T-helper 2 cell (primary cell): ENCODE data around the gene SPEG.

Source experiments
- DNase-seq, 5 experiments: peaks; one replicate each; pipeline versions ENCODE4 v3.0.0 to v3.0.0-alpha.2; 2012 to 2022

The SPEG gene

GRCh38 chr2:219482674-219483405, 48.2 kb downstream of the SPEG start:
- DNase-seq = no peak

- no peak for DNase-seq
Measured at GRCh38 chr2:219483451-219484342, 49.1 kb downstream of the SPEG start.

- DNase-seq = no peak
Measured at GRCh38 chr2:219484343-219485200, 49.9 kb downstream of the SPEG start.

- DNase-seq = no peak
Measured at GRCh38 chr2:219485201-219485580, 50.5 kb downstream of the SPEG start.

- DNase-seq = no peak
Measured at GRCh38 chr2:219486380-219486959, 51.8 kb downstream of the SPEG start.

- DNase-seq = no peak
Measured at GRCh38 chr2:219488149-219488843, 53.7 kb downstream of the SPEG start.

- DNase-seq = no peak
Measured at GRCh38 chr2:219488844-219489194, 54.2 kb downstream of the SPEG start.

- no peak for DNase-seq
Measured at GRCh38 chr2:219489315-219489714, 54.7 kb downstream of the SPEG start.

- no peak for DNase-seq
Measured at GRCh38 chr2:219490186-219490585, 55.5 kb downstream of the SPEG start.

GRCh38 chr2:219490600-219491130, 56.0 kb downstream of the SPEG start:
- DNase-seq = no peak

- no peak for DNase-seq
Measured at GRCh38 chr2:219491278-219491963, 56.8 kb downstream of the SPEG start.

GRCh38 chr2:219492575-219492974, 57.9 kb downstream of the SPEG start:
- DNase-seq = no peak

GRCh38 chr2:219493086-219493485, 58.4 kb downstream of the SPEG start:
- no peak for DNase-seq

GRCh38 chr2:219494952-219495530, 60.4 kb downstream of the SPEG start:
- DNase-seq = no peak

- peak in 4 of 5 experiments; percentile 27 to 68 (median 36) for DNase-seq
Measured at GRCh38 chr2:219495531-219496122, 61.0 kb downstream of the SPEG start.

- no peak for DNase-seq
Measured at GRCh38 chr2:219496247-219496824, 61.7 kb downstream of the SPEG start.

GRCh38 chr2:219496825-219497494, 62.3 kb downstream of the SPEG start:
- no peak for DNase-seq

- DNase-seq = peak in 1 of 5 experiments; percentile 39
Measured at GRCh38 chr2:219497495-219498279, 63.0 kb downstream of the SPEG start.
